ENCODE results near the gene GTF2H1.

Gene GTF2H1

GRCh38 chr11:18324381-18324780, 2.0 kb downstream of the GTF2H1 start:
- no peak for TF ChIP-seq CTCF (IDR thresholded peaks at IDR 0.05; ENCODE audit: low read depth, low read length)
- in situ Hi-C loops (cut with HindIII; ENCODE audit: low sequenced_read_pairs), result no loop called here
- no peak for DNase-seq (ENCODE audit: low read depth, low spot score)
- H3K4me3 ChIP-seq (ENCODE audit: low read depth, low read length), result peak overlapping the region; percentile 1

- TF ChIP-seq CTCF (IDR thresholded peaks at IDR 0.05; ENCODE audit: low read depth, low read length), result no peak
- no peak overlapping the region for H3K4me3 ChIP-seq (ENCODE audit: low read depth, low read length)
- in situ Hi-C loops (cut with HindIII; ENCODE audit: low sequenced_read_pairs), result no loop called here
- DNase-seq (ENCODE audit: low read depth, low spot score), result no peak
Measured at GRCh38 chr11:18329196-18329870, 7.0 kb downstream of the GTF2H1 start.

- in situ Hi-C loops (cut with HindIII; ENCODE audit: low sequenced_read_pairs), result no loop called here
- no peak for TF ChIP-seq CTCF (IDR thresholded peaks at IDR 0.05; ENCODE audit: low read depth, low read length)
- DNase-seq (ENCODE audit: low read depth, low spot score), result no peak
- no peak overlapping the region for H3K4me3 ChIP-seq (ENCODE audit: low read depth, low read length)
Measured at GRCh38 chr11:18330921-18331320, 8.6 kb downstream of the GTF2H1 start.

- in situ Hi-C loops (cut with HindIII; ENCODE audit: low sequenced_read_pairs), result no loop called here
- no peak for DNase-seq (ENCODE audit: low read depth, low spot score)
- no peak overlapping the region for H3K4me3 ChIP-seq (ENCODE audit: low read depth, low read length)
- no peak for TF ChIP-seq CTCF (IDR thresholded peaks at IDR 0.05; ENCODE audit: low read depth, low read length)
Measured at GRCh38 chr11:18332302-18332701, 9.9 kb downstream of the GTF2H1 start.

- in situ Hi-C loops (cut with HindIII; ENCODE audit: low sequenced_read_pairs), result no loop called here
- no peak for DNase-seq (ENCODE audit: low read depth, low spot score)
- TF ChIP-seq CTCF (IDR thresholded peaks at IDR 0.05; ENCODE audit: low read depth, low read length), result no peak
- H3K4me3 ChIP-seq (ENCODE audit: low read depth, low read length), result no peak overlapping the region
Measured at GRCh38 chr11:18332891-18333290, 10.5 kb downstream of the GTF2H1 start.

- no peak overlapping the region for H3K4me3 ChIP-seq (ENCODE audit: low read depth, low read length)
- TF ChIP-seq CTCF (IDR thresholded peaks at IDR 0.05; ENCODE audit: low read depth, low read length), result no peak
- in situ Hi-C loops (cut with HindIII; ENCODE audit: low sequenced_read_pairs), result no loop called here
- DNase-seq (ENCODE audit: low read depth, low spot score), result peak; percentile 74
Measured at GRCh38 chr11:18347471-18348125, 25.2 kb downstream of the GTF2H1 start.

Measured in astrocyte of the spinal cord (primary cell).